Spinal cord (tissue), 4 donors: ENCODE results near the gene MBD2. TPM values are rescaled to one million over a fixed set of nuclear protein-coding genes. Genes with fewer than 3 reads are reported as not detected.
A peak's percentile ranks its signal among the peaks of the same experiment; 100 is the strongest.

Experiments used
- polyA plus RNA-seq, 2 donors: library from polyadenylated mRNA; unstranded; fragments of 120-200 nt; gene quantifications; one replicate each; pipeline ENCODE4 v1.2.1, GENCODE V29; 2013; ENCODE audit not compliant: insufficient read length in 2 of 2
- small RNA-seq: library from RNA; depleted of rRNA; stranded (forward); fragments of <200 nt; gene quantifications from one replicate; pipeline ENCODE3, GENCODE V24; 2014; ENCODE audit warnings: low replicate concordance
- total RNA-seq, 2 donors: library from RNA; depleted of rRNA in 1 of 2; stranded (reverse); fragments of 120-200 nt in 1 of 2; fragments of >200 nt in 1 of 2; gene quantifications; one replicate each; pipeline versions ENCODE4 v1.2.3 to v1.2.4, GENCODE V29; 2013 to 2014

The MBD2 gene
- total and polyA plus RNA-seq, 4 donors, result 22.5 to 46.9 (median 40.6) TPM

Small RNAs within 50 kb of the gene (small RNA-seq; reads per million reads assigned to genes)
- gene SNORA37, result 13.5 reads per million, percentile 96 among the genes with 10 or more reads in this experiment

Other genes with a start within 250 kb of the MBD2 start
- 10 to 100 TPM; 44.2 to 60.1 TPM for gene POLI, start 44.8 kb upstream of the MBD2 start, total RNA-seq
- gene POLI, start 44.8 kb upstream of the MBD2 start, polyA plus RNA-seq, result 10 to 100 TPM; 32.1 to 43.3 TPM
- under 1 TPM; 0.22 to 0.69 TPM for gene STARD6, start 133.2 kb upstream of the MBD2 start, total RNA-seq
- under 1 TPM in 1 of 2 donors, not detected in 1; 0.44 TPM for gene STARD6, start 133.2 kb upstream of the MBD2 start, polyA plus RNA-seq
- gene C18orf54, start 133.2 kb upstream of the MBD2 start, total RNA-seq, result 1 to 10 TPM; 7.1 to 9.3 TPM
- gene C18orf54, start 133.2 kb upstream of the MBD2 start, polyA plus RNA-seq, result 1 to 10 TPM; 5.8 to 7.1 TPM